GM13977 (cell line): ENCODE results near the gene KCNN4.
A peak's percentile ranks its signal among the peaks of the same experiment; 100 is the strongest.

Experiments
- DNase-seq: peaks from one replicate; pipeline ENCODE4 v3.0.0; 2012; ENCODE audit warnings: low spot score
- in situ Hi-C: fragments of 300-500 bp; cut with MboI; formaldehyde crosslinking; loops from one replicate; pipeline ENCODE4 v1.12.0; 2022; ENCODE audit warnings: low sequenced_read_pairs, low pct_unique_long_range_greater_than_20kb, mixed read lengths, inconsistent platforms; ENCODE audit not compliant: unreplicated experiment
- TF ChIP-seq, protein P1 (sequence below): IDR thresholded peaks from 2 replicates; pipeline ENCODE4 v1.5.1; 2012; ENCODE audit warnings: mild to moderate bottlenecking, control low read depth; ENCODE audit not compliant: insufficient read depth; ENCODE audit errors: extremely low read depth, missing control alignments

Gene KCNN4

DNA sequence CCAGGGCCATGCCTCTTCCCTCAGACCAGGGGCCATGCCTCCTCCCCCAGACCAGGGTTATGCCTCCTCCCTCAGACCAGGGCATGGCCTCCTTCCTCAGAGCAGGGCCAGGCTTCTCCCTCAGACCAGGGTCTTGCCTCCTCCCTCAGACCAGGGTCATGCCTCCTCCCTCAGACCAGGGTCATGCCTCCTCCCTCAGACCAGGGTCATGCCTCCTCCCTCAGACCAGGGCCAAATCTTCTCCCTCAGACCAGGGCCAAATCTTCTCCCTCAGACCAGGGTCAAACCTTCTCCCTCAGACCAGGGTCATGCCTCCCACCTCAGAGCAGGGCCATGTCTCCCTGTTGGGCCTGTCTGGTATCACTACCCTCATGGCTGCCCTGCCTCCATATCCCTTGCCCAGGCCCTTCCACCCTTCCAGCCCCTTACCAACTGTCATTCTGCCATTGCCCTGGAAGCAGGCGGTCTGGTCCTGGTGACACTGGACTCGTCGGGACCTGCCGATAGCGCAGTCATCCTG lies 17.3 kb upstream of the KCNN4 start:
- TF ChIP-seq, protein P1, sequence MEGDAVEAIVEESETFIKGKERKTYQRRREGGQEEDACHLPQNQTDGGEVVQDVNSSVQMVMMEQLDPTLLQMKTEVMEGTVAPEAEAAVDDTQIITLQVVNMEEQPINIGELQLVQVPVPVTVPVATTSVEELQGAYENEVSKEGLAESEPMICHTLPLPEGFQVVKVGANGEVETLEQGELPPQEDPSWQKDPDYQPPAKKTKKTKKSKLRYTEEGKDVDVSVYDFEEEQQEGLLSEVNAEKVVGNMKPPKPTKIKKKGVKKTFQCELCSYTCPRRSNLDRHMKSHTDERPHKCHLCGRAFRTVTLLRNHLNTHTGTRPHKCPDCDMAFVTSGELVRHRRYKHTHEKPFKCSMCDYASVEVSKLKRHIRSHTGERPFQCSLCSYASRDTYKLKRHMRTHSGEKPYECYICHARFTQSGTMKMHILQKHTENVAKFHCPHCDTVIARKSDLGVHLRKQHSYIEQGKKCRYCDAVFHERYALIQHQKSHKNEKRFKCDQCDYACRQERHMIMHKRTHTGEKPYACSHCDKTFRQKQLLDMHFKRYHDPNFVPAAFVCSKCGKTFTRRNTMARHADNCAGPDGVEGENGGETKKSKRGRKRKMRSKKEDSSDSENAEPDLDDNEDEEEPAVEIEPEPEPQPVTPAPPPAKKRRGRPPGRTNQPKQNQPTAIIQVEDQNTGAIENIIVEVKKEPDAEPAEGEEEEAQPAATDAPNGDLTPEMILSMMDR: no peak
- in situ Hi-C loops: no loop called here
- no peak for DNase-seq

DNA sequence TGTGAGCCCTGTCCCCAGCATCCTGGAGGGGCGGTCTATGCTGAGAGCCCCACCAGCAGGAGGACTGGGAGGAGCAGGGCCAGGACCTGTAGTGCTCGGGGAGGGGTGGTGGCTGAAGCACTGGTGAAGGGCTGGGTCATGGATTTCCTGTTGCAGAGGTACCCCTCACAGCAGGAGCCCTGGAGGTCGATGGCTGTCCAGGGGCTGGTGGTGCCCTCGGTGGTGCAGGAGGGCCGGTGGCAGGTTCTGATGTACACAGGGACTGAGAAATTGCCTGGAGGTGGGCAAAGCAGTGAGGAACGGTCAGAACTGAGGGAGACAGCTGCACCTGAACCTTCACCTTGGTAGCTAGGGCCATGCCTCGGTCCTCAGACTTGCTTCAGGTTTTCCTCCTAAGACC lies 16.8 kb upstream of the KCNN4 start:
- TF ChIP-seq, protein P1: no peak
- in situ Hi-C loops: no loop called here
- no peak for DNase-seq

DNA sequence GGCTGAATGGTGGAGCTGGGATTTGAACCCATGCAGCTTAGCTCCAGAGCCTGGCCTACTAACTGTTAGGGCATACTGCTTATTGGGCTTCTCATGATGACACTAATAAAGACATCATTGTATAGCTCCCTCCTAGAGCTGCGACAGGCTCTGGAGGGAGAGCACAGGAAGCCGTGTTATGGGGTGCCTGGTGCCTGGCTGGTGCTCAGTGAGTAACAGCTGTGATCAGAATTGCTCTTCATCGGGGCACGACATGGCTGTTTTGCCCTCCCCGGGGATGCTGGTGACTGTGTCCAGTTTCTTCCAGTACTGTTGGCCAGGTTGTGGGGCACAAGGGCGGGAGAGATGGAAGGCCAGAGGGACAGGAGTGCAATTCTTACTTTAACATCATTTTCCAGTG lies 16.3 kb upstream of the KCNN4 start:
- in situ Hi-C loops: no loop called here
- no peak for DNase-seq
- TF ChIP-seq, protein P1: no peak

DNA sequence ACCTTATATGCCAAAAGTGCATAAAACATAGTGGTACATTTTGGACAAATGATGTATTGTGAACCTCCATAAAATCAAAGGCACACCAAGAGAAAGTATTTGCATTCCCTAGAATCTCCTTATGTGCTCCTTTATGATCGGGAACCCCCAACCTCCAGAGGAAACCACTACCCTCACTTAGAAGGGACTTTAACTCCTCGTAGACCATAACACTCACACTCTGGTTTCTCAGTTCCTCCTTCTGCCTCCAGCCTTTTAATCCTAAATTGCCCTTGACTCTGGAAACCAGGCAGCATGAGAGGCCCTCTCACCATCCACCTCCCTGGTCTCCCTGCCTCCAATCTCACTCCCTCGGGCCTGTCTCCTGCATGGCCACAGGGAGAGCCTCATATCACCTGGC lies 9.8 kb upstream of the KCNN4 start:
- TF ChIP-seq, protein P1: no peak
- DNase-seq: peak; percentile 39
- in situ Hi-C loops: no loop called here

DNA sequence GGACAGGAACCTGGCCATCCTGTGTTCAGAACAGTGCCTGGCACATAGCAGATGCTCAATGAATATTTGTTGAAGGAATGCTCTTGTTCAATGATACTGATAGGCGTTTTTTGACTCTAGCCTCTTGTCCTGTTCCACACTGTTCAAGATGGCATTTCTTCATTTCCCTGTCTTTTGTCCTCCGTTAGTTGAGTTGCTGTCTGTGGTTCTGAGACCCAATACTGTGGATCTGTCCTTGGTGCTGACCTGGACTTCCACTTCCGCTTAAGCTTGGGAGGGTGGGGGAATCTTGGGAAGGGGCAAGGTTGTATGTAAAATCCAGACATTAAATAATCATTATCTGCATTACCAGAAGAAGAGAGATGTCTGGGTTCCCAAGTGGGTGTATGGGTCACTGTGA lies 8.3 kb upstream of the KCNN4 start:
- DNase-seq: no peak
- TF ChIP-seq, protein P1: no peak
- in situ Hi-C loops: no loop called here

DNA sequence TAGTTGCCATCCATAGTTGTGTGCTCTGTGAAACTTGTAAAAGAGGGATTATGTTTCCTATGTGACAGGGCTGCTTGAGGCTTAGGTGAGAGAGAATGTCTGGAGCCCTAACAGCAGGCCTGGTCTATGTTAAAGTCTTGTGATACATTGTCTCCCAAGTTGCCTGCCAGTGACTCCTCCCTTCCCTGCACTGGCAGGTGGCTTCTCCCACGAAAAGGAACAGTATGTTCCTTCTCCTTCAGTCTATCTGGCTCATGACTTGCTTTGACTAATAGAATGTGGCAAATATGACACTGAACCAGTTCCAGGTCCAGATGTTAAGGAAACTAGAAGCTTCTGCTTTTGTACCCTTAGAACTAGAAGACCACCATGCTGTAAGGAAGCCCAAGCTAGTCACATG lies 5.9 kb upstream of the KCNN4 start:
- TF ChIP-seq, protein P1: no peak
- in situ Hi-C loops: no loop called here
- no peak for DNase-seq
